AG09309 (cell line): ENCODE data around the gene EIPR1.
"Not testable (repeated sequence)": the region's sequence is repeated elsewhere in the genome, so short reads cannot be mapped to it uniquely, and the experiment has no call there.

Experiments used
- DNase-seq: peaks from one replicate; pipeline ENCODE4 v3.0.0-alpha.2; 2010; ENCODE audit warnings: low read depth
- H3K4me3 ChIP-seq: 2 replicates; pipeline ENCODE4 v1.5.1; 2011; ENCODE audit warnings: mild to moderate bottlenecking, low read depth, low read length, moderate library complexity; ENCODE audit not compliant: control insufficient read depth
- TF ChIP-seq, protein P1 (sequence below): IDR thresholded peaks from 2 replicates; pipeline ENCODE4 v1.5.1; 2011; ENCODE audit warnings: mild to moderate bottlenecking, low read depth, low read length, inconsistent platforms; ENCODE audit not compliant: insufficient read depth, control insufficient read depth; ENCODE audit errors: missing control alignments

EIPR1 gene

DNA sequence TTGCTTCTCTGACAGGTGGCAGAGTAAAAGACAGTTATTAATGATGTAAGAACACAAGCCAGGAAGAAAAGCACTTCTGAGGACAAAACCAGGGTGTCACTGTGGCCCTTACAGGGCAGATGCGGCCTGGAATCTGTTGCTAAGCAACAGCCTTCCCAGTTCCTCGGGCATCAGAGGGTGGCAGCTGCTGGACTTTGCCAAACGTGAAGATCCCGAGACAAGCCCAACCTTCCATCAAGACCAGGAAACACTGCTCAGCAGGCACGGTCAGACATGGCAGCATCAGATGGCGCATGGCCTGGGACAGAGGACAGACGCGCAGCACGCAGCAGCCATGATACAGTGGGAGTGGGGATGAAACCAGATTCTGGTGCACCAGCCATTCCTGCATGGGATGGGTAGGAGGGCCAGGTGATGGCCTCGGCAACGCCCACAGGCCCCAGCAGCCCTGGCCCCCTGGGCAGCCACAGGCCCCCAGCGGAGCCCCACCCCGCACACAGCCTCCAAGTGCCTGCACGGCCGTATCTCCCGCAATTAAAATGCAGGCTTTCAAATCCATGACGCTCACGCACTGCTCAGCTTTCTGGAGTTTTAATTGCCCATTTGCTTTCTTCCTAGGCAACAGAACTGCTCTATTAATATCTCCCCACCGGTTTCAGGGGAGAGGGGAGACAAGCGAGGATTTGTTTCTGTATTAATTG is 89.0 kb downstream of the EIPR1 start:
- TF ChIP-seq, protein P1, sequence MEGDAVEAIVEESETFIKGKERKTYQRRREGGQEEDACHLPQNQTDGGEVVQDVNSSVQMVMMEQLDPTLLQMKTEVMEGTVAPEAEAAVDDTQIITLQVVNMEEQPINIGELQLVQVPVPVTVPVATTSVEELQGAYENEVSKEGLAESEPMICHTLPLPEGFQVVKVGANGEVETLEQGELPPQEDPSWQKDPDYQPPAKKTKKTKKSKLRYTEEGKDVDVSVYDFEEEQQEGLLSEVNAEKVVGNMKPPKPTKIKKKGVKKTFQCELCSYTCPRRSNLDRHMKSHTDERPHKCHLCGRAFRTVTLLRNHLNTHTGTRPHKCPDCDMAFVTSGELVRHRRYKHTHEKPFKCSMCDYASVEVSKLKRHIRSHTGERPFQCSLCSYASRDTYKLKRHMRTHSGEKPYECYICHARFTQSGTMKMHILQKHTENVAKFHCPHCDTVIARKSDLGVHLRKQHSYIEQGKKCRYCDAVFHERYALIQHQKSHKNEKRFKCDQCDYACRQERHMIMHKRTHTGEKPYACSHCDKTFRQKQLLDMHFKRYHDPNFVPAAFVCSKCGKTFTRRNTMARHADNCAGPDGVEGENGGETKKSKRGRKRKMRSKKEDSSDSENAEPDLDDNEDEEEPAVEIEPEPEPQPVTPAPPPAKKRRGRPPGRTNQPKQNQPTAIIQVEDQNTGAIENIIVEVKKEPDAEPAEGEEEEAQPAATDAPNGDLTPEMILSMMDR, result no peak
- DNase-seq, result no peak
- H3K4me3 ChIP-seq, result no peak overlapping the region

DNA sequence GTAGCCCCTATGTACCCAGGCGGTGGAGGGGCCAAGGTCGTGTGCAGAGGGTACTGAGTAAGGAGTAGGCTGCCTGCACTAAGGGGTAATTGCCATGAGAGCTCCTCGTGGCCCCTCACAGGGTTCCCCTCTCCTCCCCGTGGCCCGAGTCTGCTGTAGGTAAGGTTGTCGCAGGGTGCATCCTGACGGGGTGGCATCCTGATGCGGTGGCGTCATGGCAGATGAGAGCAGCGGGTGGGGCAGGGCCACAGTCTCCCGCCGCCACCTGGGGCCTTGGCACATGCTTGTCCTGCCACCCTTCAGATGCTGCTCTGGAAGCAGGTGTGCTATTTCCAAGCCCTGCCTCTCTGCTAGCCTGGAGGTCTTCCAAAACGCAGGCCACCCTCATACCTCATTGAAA is 89.7 kb downstream of the EIPR1 start:
- TF ChIP-seq, protein P1, result no peak
- no peak overlapping the region for H3K4me3 ChIP-seq
- no peak for DNase-seq

DNA sequence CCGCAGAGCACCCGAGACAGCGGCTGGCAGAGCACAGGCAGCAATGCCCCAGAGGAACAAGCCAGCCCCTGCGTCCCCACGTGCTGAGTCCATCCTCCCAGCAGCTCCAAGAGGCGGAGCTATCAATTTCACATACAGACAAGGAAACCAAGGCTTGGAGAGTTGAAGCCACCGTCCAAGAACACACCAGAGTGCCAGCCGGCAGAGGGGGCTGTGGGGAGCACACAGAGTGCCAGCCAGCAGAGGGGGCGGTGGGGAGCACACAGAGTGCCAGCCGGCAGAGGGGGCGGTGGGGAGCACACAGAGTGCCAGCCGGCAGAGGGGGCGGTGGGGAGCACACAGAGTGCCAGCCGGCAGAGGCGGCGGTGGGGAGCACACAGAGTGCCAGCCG is 91.0 kb downstream of the EIPR1 start:
- not testable (repeated sequence) for H3K4me3 ChIP-seq, DNase-seq

DNA sequence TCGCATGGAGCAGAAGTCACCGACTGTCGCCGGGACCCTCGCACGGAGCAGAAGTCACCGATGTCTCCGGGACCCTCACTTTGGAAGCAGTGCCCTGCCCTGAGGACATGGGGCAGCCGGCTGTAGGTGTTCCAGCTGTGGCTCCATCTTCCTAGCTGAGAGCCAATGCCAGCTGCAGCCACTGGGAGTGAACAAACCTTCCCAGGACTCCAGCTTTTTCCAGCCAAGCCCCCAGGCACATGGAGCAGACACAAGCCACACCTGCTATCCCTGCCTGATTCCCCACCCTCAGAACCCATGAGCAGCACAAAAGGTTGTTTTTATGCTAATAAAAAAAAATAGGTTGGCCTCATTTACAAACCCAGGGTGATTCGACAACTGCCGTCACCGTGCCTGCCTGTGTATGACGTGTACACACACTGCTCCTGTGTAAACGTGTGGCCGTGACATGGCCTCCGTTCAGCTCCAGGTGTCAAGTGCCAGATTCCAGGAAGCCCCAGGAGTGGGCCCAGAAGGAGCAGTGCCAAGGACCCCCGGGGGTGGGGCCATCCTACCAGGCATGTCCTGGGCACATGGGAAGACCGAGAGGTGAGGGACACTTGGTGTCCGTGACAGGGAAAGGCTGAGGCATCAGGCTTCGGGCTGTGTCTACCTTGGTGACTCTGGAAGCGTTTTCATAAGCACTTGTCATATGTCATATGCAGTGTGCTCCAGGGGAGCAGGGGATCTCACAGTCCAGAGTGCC is 91.5 kb downstream of the EIPR1 start:
- TF ChIP-seq, protein P1, result no peak
- no peak for DNase-seq
- no peak overlapping the region for H3K4me3 ChIP-seq

DNA sequence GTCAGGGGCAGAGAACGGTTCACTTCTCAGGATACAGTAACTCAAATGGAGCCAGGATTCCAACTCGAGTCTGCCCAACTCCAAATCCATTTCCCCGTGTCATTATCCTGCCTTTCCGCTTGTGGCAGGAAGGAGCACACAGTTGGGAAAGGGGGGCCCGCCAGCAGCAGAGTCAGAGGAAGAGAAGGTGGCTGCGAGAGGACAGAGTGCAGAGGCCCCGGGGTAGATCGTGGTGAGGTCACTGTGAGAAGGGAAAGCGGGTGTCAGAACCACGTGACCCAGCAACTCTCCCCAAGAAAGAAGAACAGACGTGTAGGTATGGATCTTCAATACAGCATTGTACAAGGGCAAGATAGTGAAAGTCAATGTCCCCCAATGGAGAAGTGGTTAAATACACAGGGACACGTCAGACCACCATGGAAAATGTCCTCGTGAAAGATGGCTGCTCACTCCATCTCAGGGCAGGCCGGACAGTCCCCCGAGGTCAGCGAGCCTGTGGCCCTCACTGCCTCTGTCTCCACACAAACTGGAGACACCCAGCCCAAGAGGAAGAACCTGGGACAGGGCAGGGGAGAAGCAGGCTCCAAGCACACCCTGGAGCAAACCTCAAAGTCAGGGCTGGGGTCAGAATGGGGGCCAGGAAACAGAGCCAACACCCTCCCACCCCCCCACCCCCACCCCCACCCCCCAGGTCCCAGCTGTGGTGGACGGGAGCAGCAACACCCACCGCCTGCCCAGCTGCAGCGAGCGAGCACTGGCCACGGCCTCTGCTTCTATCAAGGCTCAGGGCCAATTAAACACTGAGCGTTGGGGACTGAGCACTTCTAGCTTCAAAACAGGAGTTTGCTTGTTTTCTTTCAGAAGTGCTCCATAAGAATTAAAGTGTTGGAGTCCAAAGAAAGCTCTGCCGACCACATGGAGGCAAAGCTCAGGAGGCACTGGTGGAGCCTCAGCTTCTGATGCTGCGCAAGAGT is 92.7 kb downstream of the EIPR1 start:
- TF ChIP-seq, protein P1, result no peak
- H3K4me3 ChIP-seq, result no peak overlapping the region
- DNase-seq, result no peak

DNA sequence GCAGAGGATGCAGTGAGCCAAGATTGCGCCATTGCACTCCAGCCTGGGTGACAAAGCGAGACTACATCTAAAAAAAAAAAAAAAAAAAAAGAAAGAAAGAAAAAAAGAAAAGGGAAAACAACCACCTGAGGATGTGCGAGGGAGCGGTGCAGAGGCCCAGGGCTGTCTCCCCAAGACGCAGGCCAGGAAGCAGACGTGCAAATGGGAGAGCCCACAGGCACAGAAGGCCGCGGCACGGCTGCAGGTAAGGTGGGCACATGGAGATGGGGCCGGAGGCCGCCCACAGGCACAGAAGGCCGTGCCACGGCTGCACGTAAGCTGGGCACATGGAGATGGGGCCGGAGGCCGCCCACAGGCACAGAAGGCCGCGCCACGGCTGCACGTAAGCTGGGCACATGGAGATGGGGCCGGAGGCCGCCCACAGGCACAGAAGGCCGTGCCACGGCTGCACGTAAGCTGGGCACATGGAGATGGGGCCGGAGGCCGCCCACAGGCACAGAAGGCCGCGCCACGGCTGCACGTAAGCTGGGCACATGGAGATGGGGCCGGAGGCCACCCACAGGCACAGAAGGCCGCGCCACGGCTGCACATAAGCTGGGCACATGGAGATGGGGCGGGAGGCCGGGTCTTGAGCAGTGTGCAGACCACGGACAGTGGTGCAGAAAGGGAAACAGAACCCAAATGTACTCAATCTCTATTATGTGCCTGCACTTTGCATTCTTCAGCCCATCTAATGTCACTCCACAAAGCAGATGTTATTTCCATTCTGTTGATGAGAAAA is 93.6 kb downstream of the EIPR1 start:
- not testable (repeated sequence) for DNase-seq, H3K4me3 ChIP-seq

DNA sequence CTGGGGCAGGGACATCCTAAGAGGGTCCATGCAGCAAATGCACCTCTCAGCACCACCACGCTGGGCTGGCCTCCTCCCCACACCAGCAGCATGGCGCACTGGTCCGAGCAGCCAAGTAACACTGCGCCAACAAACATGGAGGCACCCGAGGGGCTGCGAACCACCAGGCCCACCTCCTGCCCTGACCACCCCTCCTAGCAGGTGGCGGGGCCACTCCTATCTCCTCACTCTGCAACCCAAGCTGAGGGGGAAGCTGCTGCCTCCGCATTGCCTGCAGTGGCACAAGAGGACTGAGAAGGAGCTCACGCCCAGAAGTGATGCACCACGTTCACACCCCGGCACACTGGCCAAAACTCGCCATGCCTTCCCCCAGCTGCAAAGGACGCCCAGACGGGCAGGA is 94.4 kb downstream of the EIPR1 start:
- DNase-seq, result no peak
- H3K4me3 ChIP-seq, result no peak overlapping the region
- TF ChIP-seq, protein P1, result no peak
